HepG2 (cell line): ENCODE measurements around the gene NANOS1. TPM values are rescaled to one million over a fixed set of nuclear protein-coding genes. Genes with fewer than 3 reads are reported as not detected.
A peak's percentile ranks its signal among the peaks of the same experiment; 100 is the strongest.

Experiments used
- AKAP8 ChIP-seq: sonication (generic); formaldehyde crosslinking; IDR thresholded peaks from 2 replicates; pipeline ENCODE4 v1.5.1; 2020; ENCODE audit warnings: mild to moderate bottlenecking, missing genetic modification reagents
- ARHGAP35 ChIP-seq: sonication (generic); formaldehyde crosslinking; IDR thresholded peaks from 2 replicates; pipeline ENCODE4 v1.9.0; 2022; ENCODE audit warnings: mild to moderate bottlenecking, inconsistent platforms, moderate library complexity, missing genetic modification reagents, borderline replicate concordance
- ARID3A ChIP-seq: IDR thresholded peaks from 2 replicates; pipeline ENCODE4 v1.6.1; 2012; ENCODE audit warnings: low read depth, low read length, improper control_type of control experiment
- ATAD3A ChIP-seq: sonication (generic); formaldehyde crosslinking; IDR thresholded peaks from 2 replicates; pipeline ENCODE4 v1.4.0; 2020; ENCODE audit warnings: missing genetic modification reagents
- CENPBD1 ChIP-seq: sonication (generic); formaldehyde crosslinking; IDR thresholded peaks from 2 replicates; pipeline ENCODE4 v1.8.0; 2022; ENCODE audit warnings: missing genetic modification reagents, low read depth, mild to moderate bottlenecking, borderline replicate concordance
- DNMT3B ChIP-seq: conservative IDR thresholded peaks from 2 replicates; pipeline ENCODE4 v1.6.1; 2016; ENCODE audit warnings: missing biosample characterization, control low read depth
- FIP1L1 ChIP-seq: fragments of 200-400 bp; formaldehyde crosslinking; IDR thresholded peaks from 2 replicates; pipeline ENCODE4 v1.6.1; 2018; ENCODE audit warnings: low read depth, mild to moderate bottlenecking, low read length, moderate library complexity, borderline replicate concordance; ENCODE audit not compliant: insufficient read depth
- GPN1 ChIP-seq: sonication (generic); formaldehyde crosslinking; IDR thresholded peaks from 2 replicates; pipeline ENCODE4 v1.5.1; 2020; ENCODE audit warnings: missing genetic modification reagents, borderline replicate concordance
- GZF1 ChIP-seq: sonication (generic); formaldehyde crosslinking; IDR thresholded peaks from 2 replicates; pipeline ENCODE4 v1.5.1; 2020; ENCODE audit warnings: mild to moderate bottlenecking, missing genetic modification reagents
- HHEX ChIP-seq: IDR thresholded peaks from 2 replicates; pipeline ENCODE4 v1.6.1; 2016; ENCODE audit warnings: control low read depth
- HMGA1 ChIP-seq: sonication (generic); formaldehyde crosslinking; conservative IDR thresholded peaks from 2 replicates; pipeline ENCODE4 v1.4.0; 2020; ENCODE audit warnings: missing genetic modification reagents
- ISL2 ChIP-seq: sonication (generic); formaldehyde crosslinking; IDR thresholded peaks from 2 replicates; pipeline ENCODE4 v1.5.0; 2020; ENCODE audit warnings: missing genetic modification reagents
- JUND ChIP-seq: sonication (generic); formaldehyde crosslinking; IDR thresholded peaks from 2 replicates; pipeline ENCODE4 v1.8.0; 2022; ENCODE audit warnings: mild to moderate bottlenecking, missing genetic modification reagents
- MAX ChIP-seq: IDR thresholded peaks from 2 replicates; pipeline ENCODE4 v1.6.1; 2012; ENCODE audit warnings: inconsistent platforms
- MTA3 ChIP-seq: sonication (generic); formaldehyde crosslinking; IDR thresholded peaks from 2 replicates; pipeline ENCODE4 v1.4.0; 2020; ENCODE audit warnings: missing genetic modification reagents
- NFIC ChIP-seq: IDR thresholded peaks from 2 replicates; pipeline ENCODE4 v1.6.1; 2012; ENCODE audit warnings: mild to moderate bottlenecking, low read length, inconsistent platforms
- SALL2 ChIP-seq: sonication (generic); formaldehyde crosslinking; IDR thresholded peaks from 2 replicates; pipeline ENCODE4 v1.8.1; 2023; ENCODE audit warnings: mild to moderate bottlenecking, missing genetic modification reagents, inconsistent platforms
- TOE1 ChIP-seq: sonication (generic); formaldehyde crosslinking; IDR thresholded peaks from 2 replicates; pipeline ENCODE4 v1.4.0; 2020; ENCODE audit warnings: mild to moderate bottlenecking, missing genetic modification reagents
- TSC22D2 ChIP-seq: sonication (generic); formaldehyde crosslinking; IDR thresholded peaks from 2 replicates; pipeline ENCODE4 v1.5.1; 2020; ENCODE audit warnings: missing genetic modification reagents, mild to moderate bottlenecking, borderline replicate concordance
- ZFP36 ChIP-seq: fragments of 150-350 bp; IDR thresholded peaks from 2 replicates; pipeline ENCODE4 v1.6.1; 2018; ENCODE audit warnings: borderline replicate concordance, low read length, low read depth; ENCODE audit not compliant: partially characterized antibody
- ZFP36L2 ChIP-seq: sonication (generic); formaldehyde crosslinking; IDR thresholded peaks from 2 replicates; pipeline ENCODE4 v1.4.0; 2020; ENCODE audit warnings: missing genetic modification reagents
- ZFP62 ChIP-seq: sonication (generic); formaldehyde crosslinking; IDR thresholded peaks from 2 replicates; pipeline ENCODE4 v1.4.0; 2020; ENCODE audit warnings: missing genetic modification reagents
- ZNF20 ChIP-seq: sonication (generic); formaldehyde crosslinking; IDR thresholded peaks from 2 replicates; pipeline ENCODE4 v1.4.0; 2020; ENCODE audit warnings: mild to moderate bottlenecking, moderate library complexity, missing genetic modification reagents
- ZNF451 ChIP-seq: sonication (generic); formaldehyde crosslinking; IDR thresholded peaks from 2 replicates; pipeline ENCODE4 v1.5.0; 2020; ENCODE audit warnings: mild to moderate bottlenecking, missing genetic modification reagents
- ZNF546 ChIP-seq: sonication (generic); formaldehyde crosslinking; conservative IDR thresholded peaks from 2 replicates; pipeline ENCODE4 v1.8.1; 2023; ENCODE audit warnings: mild to moderate bottlenecking, missing genetic modification reagents
- ZNF788 ChIP-seq: sonication (generic); formaldehyde crosslinking; IDR thresholded peaks from 2 replicates; pipeline ENCODE4 v1.5.0; 2020; ENCODE audit warnings: mild to moderate bottlenecking, missing genetic modification reagents, borderline replicate concordance
- ZZZ3 ChIP-seq: sonication (generic); formaldehyde crosslinking; IDR thresholded peaks from 2 replicates; pipeline ENCODE4 v1.4.0; 2020; ENCODE audit warnings: missing genetic modification reagents, mild to moderate bottlenecking, borderline replicate concordance
- polyA plus RNA-seq, 8 experiments: library from polyadenylated mRNA; depleted of rRNA in 3 of 8; stranded (reverse) in 7 of 8; unstranded in 1 of 8; fragments of >200 nt; fragmentation: Illumina TruSeq in 4 of 8; extraction: Trizol in 4 of 8; gene quantifications; 2 replicates each; pipeline versions ENCODE4 v1.2.1 to v1.2.3, GENCODE V29; 2011 to 2016; ENCODE audit warnings: low read depth in 4 of 8, missing spikeins in 1 of 8, mixed read lengths in 1 of 8; ENCODE audit not compliant: insufficient read depth in 1 of 8
- total RNA-seq, 5 experiments: library from RNA; depleted of rRNA; stranded (reverse); fragments of >200 nt; fragmentation: Illumina TruSeq; extraction: Trizol; gene quantifications; 2 replicates each; pipeline ENCODE4 v1.2.3, GENCODE V29; 2016; ENCODE audit warnings: low read depth in 1 of 5
- TF ChIP-seq, protein P1 (sequence below): IDR thresholded peaks from 2 replicates; pipeline ENCODE4 v1.6.1; 2016; ENCODE audit warnings: missing biosample characterization, missing genetic modification reagents, low read depth

The NANOS1 gene
- total and polyA plus RNA-seq, 2 of the 13 experiments (the other 11 are each of a cell fraction or from before 2014, with no cell fraction given): 1.7 to 2.2 TPM

DNA sequence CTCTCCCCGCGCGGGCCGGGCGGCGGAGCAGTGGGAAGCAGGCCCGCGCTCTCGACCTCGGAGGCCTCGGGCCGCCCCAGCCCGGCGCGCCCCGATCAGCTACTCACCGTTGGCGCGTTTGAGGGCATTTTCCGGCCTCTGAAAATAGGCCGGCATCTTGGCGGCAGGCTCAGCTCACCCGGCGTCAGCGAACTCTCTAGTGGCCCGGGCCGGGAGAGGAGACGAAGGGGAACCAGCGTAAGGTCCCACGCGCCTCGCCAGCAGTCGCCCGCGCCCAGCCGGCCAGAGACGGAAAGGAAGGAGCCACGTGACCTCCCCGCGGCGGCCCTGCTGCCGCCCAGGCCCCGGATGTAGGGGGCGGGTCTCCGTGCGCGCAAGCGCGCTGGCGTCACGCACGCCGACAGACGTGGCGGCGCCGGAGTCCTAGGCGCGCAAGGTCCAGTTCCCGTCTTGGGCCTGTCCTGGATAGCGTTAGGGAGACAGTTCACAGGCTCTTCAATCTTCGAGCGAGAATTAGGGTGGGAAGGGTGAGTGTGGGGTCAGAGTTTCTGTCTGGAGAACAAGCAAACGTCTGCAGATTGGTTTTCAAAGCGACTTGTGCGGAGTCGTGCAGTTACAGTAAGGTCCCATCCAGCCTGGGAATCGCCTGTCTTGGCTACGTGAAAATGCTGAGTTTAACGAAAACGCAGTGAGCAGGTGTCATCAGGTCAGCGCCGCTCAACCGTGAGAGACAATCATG is 51.2 kb downstream of the NANOS1 start, which contains the start of gene EIF3A (continued):
- TF ChIP-seq ARID3A (0 out of 2 replicates have a peak, but pooled peaks have one; percentile 13), SALL2 (CRISPR knock-in tag) (peak; percentile 89), GPN1 (no peak), MAX (peak; percentile 96), ZNF451 (CRISPR knock-in tag) (peak; percentile 58; the same call in 1 of the 2 replicates), JUND (CRISPR knock-in tag) (no peak), ZNF788 (peak; percentile 54), MTA3 (no peak), ISL2 (CRISPR knock-in tag) (peak; percentile 56), ZFP36 (no peak), ZFP36L2 (CRISPR knock-in tag) (0 out of 2 replicates have a peak, but pooled peaks have one; percentile 53), ZFP62 (CRISPR knock-in tag) (no peak), GZF1 (CRISPR knock-in tag) (no peak), ATAD3A (CRISPR knock-in tag) (no peak), AKAP8 (CRISPR knock-in tag) (no peak), TSC22D2 (CRISPR knock-in tag) (peak; percentile 78; the same call in 1 of the 2 replicates), CENPBD1 (CRISPR knock-in tag) (peak; percentile 51; the same call in 1 of the 2 replicates), ZNF546 (CRISPR knock-in tag) (0 out of 2 replicates have a peak, but pooled peaks have one; percentile 66), FIP1L1 (0 out of 2 replicates have a peak, but pooled peaks have one; percentile 47), ZNF20 (0 out of 2 replicates have a peak, but pooled peaks have one; percentile 41), HHEX (no peak), HMGA1 (no peak), DNMT3B (CRISPR knock-in tag) (no peak), ZZZ3 (CRISPR knock-in tag) (peak; percentile 75; the same call in 1 of the 2 replicates), TOE1 (CRISPR knock-in tag) (peak; percentile 87; the same call in 1 of the 2 replicates), NFIC (peak; percentile 53; the same call in 1 of the 2 replicates), ARHGAP35 (CRISPR knock-in tag) (no peak; the same call in 1 of the 2 replicates)
- TF ChIP-seq, protein P1, sequence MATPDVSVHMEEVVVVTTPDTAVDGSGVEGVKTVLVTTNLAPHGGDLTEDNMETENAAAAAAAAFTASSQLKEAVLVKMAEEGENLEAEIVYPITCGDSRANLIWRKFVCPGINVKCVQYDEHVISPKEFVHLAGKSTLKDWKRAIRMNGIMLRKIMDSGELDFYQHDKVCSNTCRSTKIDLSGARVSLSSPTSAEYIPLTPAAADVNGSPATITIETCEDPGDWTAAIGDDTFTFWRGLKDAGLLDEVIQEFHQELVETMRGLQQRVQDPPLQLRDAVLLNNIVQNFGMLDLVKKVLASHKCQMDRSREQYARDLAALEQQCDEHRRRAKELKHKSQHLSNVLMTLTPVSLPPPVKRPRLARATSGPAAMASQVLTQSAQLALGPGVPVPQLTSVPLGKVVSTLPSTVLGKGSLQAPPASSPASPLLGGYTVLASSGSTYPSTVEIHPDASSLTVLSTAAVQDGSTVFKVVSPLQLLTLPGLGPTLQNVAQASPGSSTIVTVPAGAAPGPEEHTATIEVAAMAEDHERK (CRISPR knock-in tag): peak; percentile 93
